Effector CD4-positive, alpha-beta T cell (primary cell): ENCODE measurements around the gene LRRC23.
"Not testable (repeated sequence)": the region's sequence is repeated elsewhere in the genome, so short reads cannot be mapped to it uniquely, and the experiment has no call there.

Experiments
- DNase-seq: peaks from one replicate; pipeline ENCODE4 v3.0.0-alpha.2; 2020

LRRC23 gene

GRCh38 chr12:6908141-6908540, 3.5 kb downstream of the LRRC23 start:
- not testable (repeated sequence) for DNase-seq

GRCh38 chr12:6909421-6910145, 5.0 kb downstream of the LRRC23 start:
- no peak for DNase-seq

GRCh38 chr12:6912164-6912935, 7.7 kb downstream of the LRRC23 start:
- no peak for DNase-seq

- peak; percentile 82 for DNase-seq
Measured at GRCh38 chr12:6914246-6914946, 9.8 kb downstream of the LRRC23 start, which contains the start of gene ENO2. Gene ENO2 (plus strand): TSS chr12:6914580. CDS start chr12:6915833, 1,253 bp downstream.

GRCh38 chr12:6914947-6915788, 10.5 kb downstream of the LRRC23 start:
- no peak for DNase-seq

DNA sequence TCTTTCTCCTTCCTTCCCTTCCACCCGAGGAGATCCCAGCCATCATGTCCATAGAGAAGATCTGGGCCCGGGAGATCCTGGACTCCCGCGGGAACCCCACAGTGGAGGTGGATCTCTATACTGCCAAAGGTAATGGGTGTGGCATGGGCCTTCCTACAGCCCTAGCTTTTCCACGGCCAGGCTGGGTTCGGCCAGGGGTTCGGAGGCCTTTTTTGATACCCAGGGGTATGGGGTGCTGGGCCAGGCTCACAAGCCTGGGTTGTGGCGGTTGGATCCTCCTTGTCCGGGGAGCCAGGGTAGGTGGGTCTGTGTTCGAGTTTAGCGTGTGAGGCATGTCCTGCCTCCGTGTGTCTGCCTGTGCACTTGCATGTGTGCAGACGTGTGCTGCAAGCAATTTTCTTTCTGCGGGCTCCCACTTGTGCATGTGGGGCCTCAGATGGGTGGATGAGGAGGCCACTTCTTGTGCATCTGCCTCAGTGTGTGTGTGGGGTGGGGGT, 11.2 kb downstream of the LRRC23 start:
- no peak for DNase-seq

DNA sequence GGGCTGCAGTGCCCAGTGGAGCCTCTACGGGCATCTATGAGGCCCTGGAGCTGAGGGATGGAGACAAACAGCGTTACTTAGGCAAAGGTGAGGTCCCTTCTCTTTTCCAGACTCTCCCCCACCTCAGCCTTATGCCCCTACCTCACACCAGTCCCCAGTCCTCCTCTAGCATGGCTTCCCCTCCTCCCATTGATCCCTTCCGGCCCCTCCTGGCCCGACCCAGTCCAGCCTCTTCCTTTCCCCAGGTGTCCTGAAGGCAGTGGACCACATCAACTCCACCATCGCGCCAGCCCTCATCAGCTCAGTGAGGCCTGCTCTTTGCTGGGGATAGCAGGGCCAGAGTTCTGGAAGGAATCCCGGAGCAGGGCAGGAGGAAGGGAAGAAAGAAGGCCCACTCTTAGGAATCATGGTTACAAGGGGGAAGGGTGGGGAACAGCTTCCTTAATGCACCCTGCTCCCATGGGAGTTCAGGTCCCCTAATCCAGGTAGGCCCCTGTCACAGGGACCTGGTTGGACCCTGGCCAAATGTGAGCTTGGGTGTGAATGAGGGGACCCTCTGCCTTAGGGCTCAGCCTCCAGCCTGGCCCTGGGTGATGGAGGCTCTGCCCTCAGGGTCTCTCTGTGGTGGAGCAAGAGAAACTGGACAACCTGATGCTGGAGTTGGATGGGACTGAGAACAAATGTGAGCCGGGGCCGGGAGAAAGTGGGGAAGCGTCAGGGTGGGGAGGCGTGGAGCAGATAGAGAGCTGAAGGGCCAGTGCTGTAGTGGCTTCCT, 12.0 kb downstream of the LRRC23 start:
- no peak for DNase-seq

DNA sequence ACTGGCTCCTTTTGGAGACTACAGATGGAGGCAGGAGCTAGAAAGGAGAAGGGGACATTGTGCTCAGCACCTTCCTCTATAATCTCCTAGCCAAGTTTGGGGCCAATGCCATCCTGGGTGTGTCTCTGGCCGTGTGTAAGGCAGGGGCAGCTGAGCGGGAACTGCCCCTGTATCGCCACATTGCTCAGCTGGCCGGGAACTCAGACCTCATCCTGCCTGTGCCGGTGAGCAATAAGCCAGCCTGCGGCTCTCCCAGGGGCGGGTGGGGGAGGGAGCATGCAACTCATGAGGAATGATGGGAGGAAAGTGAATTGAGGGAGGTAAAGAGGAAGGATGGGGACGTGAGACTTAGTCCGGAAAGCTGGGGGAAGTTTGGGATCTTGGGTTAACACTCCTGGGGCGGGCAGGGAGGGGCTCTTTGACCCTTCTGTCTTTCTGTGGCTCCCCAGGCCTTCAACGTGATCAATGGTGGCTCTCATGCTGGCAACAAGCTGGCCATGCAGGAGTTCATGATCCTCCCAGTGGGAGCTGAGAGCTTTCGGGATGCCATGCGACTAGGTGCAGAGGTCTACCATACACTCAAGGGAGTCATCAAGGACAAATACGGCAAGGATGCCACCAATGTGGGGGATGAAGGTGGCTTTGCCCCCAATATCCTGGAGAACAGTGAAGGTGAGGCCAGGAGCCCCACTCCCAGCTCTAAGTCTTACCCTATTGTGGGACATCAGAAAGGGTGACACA, 13.0 kb downstream of the LRRC23 start:
- DNase-seq = no peak

GRCh38 chr12:6919588-6919987, 15.0 kb downstream of the LRRC23 start:
- DNase-seq = no peak

GRCh38 chr12:6921539-6921938, 16.9 kb downstream of the LRRC23 start:
- no peak for DNase-seq

DNA sequence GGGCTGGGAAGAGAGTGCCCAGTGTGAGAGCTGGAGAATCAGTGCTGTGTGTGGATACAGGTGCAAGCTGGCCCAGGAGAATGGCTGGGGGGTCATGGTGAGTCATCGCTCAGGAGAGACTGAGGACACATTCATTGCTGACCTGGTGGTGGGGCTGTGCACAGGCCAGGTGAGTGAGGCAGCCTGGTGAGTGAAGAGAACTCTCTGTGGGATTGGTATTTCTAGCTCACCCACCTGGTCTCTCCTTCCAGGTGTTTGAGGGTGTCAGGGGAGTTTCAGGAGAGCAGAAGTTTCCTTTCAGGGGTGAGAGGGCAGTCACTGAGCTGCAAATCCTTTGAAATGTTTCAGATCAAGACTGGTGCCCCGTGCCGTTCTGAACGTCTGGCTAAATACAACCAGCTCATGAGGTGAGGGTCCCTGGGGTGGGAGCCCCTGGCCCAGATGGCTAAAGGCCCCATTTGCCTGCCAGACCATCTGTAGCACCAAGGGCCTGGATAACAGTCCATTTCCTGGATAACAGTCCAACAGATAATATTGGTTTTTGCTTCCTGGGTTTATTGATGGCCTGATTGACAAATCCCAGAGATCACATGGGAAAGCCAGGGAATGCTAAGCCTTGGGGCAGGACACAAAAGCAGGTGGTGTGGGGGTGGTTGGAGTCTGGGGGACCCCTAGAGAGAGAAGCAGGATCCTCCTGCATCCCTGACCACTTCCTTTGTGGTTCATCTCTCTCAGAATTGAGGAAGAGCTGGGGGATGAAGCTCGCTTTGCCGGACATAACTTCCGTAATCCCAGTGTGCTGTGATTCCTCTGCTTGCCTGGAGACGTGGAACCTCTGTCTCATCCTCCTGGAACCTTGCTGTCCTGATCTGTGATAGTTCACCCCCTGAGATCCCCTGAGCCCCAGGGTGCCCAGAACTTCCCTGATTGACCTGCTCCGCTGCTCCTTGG, 17.6 kb downstream of the LRRC23 start:
- no peak for DNase-seq

DNA sequence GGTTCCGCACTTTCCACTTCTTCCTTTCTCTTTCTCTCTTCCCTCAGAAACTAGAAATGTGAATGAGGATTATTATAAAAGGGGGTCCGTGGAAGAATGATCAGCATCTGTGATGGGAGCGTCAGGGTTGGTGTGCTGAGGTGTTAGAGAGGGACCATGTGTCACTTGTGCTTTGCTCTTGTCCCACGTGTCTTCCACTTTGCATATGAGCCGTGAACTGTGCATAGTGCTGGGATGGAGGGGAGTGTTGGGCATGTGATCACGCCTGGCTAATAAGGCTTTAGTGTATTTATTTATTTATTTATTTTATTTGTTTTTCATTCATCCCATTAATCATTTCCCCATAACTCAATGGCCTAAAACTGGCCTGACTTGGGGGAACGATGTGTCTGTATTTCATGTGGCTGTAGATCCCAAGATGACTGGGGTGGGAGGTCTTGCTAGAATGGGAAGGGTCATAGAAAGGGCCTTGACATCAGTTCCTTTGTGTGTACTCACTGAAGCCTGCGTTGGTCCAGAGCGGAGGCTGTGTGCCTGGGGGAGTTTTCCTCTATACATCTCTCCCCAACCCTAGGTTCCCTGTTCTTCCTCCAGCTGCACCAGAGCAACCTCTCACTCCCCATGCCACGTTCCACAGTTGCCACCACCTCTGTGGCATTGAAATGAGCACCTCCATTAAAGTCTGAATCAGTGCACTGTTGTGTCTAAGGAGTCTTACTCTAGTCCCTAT, 18.5 kb downstream of the LRRC23 start:
- DNase-seq = no peak

GRCh38 chr12:6923851-6924250, 19.2 kb downstream of the LRRC23 start:
- no peak for DNase-seq

GRCh38 chr12:6925239-6925539, 20.6 kb downstream of the LRRC23 start:
- no peak for DNase-seq

DNA sequence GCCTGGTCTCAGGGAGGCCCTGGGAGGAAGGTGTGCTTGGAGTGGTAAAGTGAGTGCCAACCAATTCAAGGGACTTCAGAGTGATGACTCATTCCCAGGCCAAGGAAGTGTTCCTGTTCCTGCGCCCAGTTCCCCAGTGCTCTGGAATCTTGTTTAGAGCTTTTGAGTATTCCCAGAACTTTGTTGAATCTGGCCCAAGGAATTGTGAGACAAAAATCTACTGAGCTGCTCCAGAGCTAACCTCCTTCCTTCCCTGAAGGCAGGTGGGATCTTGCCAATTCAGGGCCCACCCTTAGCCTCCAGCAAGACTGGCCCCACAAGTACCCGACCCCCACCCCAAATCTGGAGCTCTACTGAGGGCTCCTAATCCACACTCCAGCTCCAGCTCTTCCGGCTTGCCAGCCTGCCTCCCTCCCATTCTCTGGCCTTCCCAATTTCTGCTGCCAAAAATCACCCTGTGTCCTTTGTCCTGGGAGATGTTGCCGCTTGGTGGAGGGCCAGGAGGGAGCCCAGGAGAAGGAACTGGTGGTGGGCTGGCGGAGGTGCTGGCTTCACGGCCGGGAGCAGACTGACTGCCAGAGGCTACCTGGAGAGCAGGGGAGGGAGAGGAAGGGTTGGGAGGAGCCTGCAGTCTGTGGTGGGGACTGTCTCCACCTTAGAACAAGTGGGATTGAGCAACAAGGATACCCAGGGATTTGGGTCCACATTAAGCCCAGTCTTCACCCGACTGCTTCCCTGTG, 21.1 kb downstream of the LRRC23 start:
- DNase-seq = no peak

DNA sequence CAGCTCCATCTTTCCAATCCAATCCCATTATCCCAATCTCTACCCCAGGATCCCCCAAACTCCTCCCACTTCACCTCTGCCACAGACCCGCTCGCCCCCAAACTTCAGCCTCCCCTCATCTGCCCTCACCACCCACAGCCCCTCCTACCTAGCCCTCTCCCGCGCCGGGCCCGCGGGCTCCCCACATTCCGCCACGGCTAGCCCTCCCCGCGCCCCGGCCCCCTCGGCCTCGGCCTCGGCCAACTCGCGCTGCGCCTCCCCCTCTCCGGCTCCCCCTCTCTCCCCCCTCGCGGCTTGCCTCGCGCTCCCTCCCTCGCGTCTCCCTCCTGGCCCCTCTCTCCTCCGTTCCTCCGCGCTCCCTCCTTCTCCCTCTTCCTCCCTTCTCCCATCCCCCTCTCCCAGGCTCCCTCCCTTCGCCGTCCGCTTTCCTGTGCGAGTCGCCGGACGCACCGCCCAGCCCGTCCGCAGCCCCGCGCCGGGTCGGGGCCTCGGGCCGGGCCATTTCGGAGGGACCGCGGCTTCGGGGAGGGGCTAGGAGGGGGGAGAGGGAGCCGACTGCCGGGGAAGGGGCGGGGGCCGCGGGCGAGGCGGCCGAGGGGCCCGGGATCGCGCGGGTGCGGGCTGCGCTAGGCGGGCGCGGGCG, 22.9 kb downstream of the LRRC23 start, which contains the start of gene ATN1:
Gene ATN1 (plus strand): TSS at position 581 of the 643 bp plus-strand sequence. CDS start 6,043 bp downstream, outside the sequence.
- DNase-seq = no peak

- DNase-seq = no peak
Measured at GRCh38 chr12:6928022-6928702, 23.5 kb downstream of the LRRC23 start.
